HepG2 (cell line): ENCODE results near the gene GRK5. TPM values are rescaled to one million over a fixed set of nuclear protein-coding genes. Genes with fewer than 3 reads are reported as not detected.

Experiments used
- BHLHE40 ChIP-seq: IDR thresholded peaks from 2 replicates; pipeline ENCODE4 v1.6.1; 2011; ENCODE audit warnings: low read length, improper control_type of control experiment
- DPF2 ChIP-seq: sonication (generic); formaldehyde crosslinking; IDR thresholded peaks from 2 replicates; pipeline ENCODE4 v1.4.0; 2020; ENCODE audit warnings: mild to moderate bottlenecking, low read depth, missing genetic modification reagents, borderline replicate concordance
- ELF3 ChIP-seq: IDR thresholded peaks from 2 replicates; pipeline ENCODE4 v1.6.1; 2016; ENCODE audit warnings: missing genetic modification reagents, missing compliant biosample characterization
- GTF2F1 ChIP-seq: fragments of 150-350 bp; IDR thresholded peaks from 2 replicates; pipeline ENCODE4 v1.6.1; 2014; ENCODE audit warnings: low read length
- HOXD1 ChIP-seq: sonication (generic); formaldehyde crosslinking; IDR thresholded peaks from 2 replicates; pipeline ENCODE4 v1.5.0; 2020; ENCODE audit warnings: missing genetic modification reagents
- MTA1 ChIP-seq: sonication (generic); formaldehyde crosslinking; IDR thresholded peaks from 2 replicates; pipeline ENCODE4 v1.4.0; 2020; ENCODE audit warnings: missing genetic modification reagents, mild to moderate bottlenecking, borderline replicate concordance
- NR2F6 ChIP-seq, 2 experiments: IDR thresholded peaks; 2 replicates each; pipeline ENCODE4 v1.6.1; 2016; ENCODE audit warnings: antibody characterized with exemption in 1 of 2, mild to moderate bottlenecking in 1 of 2
- PHF8 ChIP-seq: sonication (generic); formaldehyde crosslinking; IDR thresholded peaks from 2 replicates; pipeline ENCODE4 v1.5.0; 2020; ENCODE audit warnings: missing genetic modification reagents
- SAP130 ChIP-seq: IDR thresholded peaks from 2 replicates; pipeline ENCODE4 v1.6.1; 2016; ENCODE audit warnings: low read depth
- SETDB1 ChIP-seq: sonication (generic); formaldehyde crosslinking; IDR thresholded peaks from 2 replicates; pipeline ENCODE4 v1.5.1; 2020; ENCODE audit warnings: missing genetic modification reagents, mild to moderate bottlenecking, borderline replicate concordance
- SMC3 ChIP-seq: IDR thresholded peaks from 2 replicates; pipeline ENCODE4 v1.6.1; 2011; ENCODE audit warnings: low read length, improper control_type of control experiment
- TBX2 ChIP-seq: sonication (generic); formaldehyde crosslinking; IDR thresholded peaks from 2 replicates; pipeline ENCODE4 v1.5.0; 2020; ENCODE audit warnings: missing genetic modification reagents, mild to moderate bottlenecking, borderline replicate concordance
- YEATS4 ChIP-seq: sonication (generic); formaldehyde crosslinking; IDR thresholded peaks from 2 replicates; pipeline ENCODE4 v1.4.0; 2020; ENCODE audit warnings: missing genetic modification reagents, borderline replicate concordance
- ZBTB7A ChIP-seq: sonication (generic); formaldehyde crosslinking; IDR thresholded peaks from 2 replicates; pipeline ENCODE4 v1.8.0; 2022; ENCODE audit warnings: mild to moderate bottlenecking, missing genetic modification reagents
- ZNF207 ChIP-seq: fragments of 450-650 bp; IDR thresholded peaks from 2 replicates; pipeline ENCODE4 v1.6.1; 2016; ENCODE audit warnings: antibody characterized with exemption, borderline replicate concordance
- ZNF441 ChIP-seq: sonication (generic); formaldehyde crosslinking; IDR thresholded peaks from 2 replicates; pipeline ENCODE4 v1.7.0; 2021; ENCODE audit warnings: missing genetic modification reagents, borderline replicate concordance
- polyA plus RNA-seq, 8 experiments: library from polyadenylated mRNA; depleted of rRNA in 3 of 8; stranded (reverse) in 7 of 8; unstranded in 1 of 8; fragments of >200 nt; fragmentation: Illumina TruSeq in 4 of 8; extraction: Trizol in 4 of 8; gene quantifications; 2 replicates each; pipeline versions ENCODE4 v1.2.1 to v1.2.3, GENCODE V29; 2011 to 2016; ENCODE audit warnings: low read depth in 4 of 8, missing spikeins in 1 of 8, mixed read lengths in 1 of 8; ENCODE audit not compliant: insufficient read depth in 1 of 8
- total RNA-seq, 5 experiments: library from RNA; depleted of rRNA; stranded (reverse); fragments of >200 nt; fragmentation: Illumina TruSeq; extraction: Trizol; gene quantifications; 2 replicates each; pipeline ENCODE4 v1.2.3, GENCODE V29; 2016; ENCODE audit warnings: low read depth in 1 of 5
- TF ChIP-seq, protein P1 (sequence below): sonication (generic); formaldehyde crosslinking; conservative IDR thresholded peaks from 2 replicates; pipeline ENCODE4 v1.4.0; 2020; ENCODE audit warnings: mild to moderate bottlenecking, missing genetic modification reagents, moderate library complexity
- TF ChIP-seq, protein P2 (sequence below): sonication (generic); IDR thresholded peaks from 2 replicates; pipeline ENCODE4 v1.6.1; 2016; ENCODE audit warnings: low read depth, borderline replicate concordance
- TF ChIP-seq, protein P3 (sequence below): sonication (generic); formaldehyde crosslinking; IDR thresholded peaks from 2 replicates; pipeline ENCODE4 v1.8.0; 2022; ENCODE audit warnings: low read depth, missing genetic modification reagents
- TF ChIP-seq, protein P4 (sequence below): sonication (generic); formaldehyde crosslinking; IDR thresholded peaks from 2 replicates; pipeline ENCODE4 v1.8.0; 2023; ENCODE audit warnings: mild to moderate bottlenecking, missing genetic modification reagents
- TF ChIP-seq, protein P5 (sequence below): sonication (generic); formaldehyde crosslinking; IDR thresholded peaks from 2 replicates; pipeline ENCODE4 v1.4.0; 2020; ENCODE audit warnings: mild to moderate bottlenecking, missing genetic modification reagents
- TF ChIP-seq, protein P6 (sequence below): sonication (generic); formaldehyde crosslinking; IDR thresholded peaks from 2 replicates; pipeline ENCODE4 v1.4.0; 2020; ENCODE audit warnings: mild to moderate bottlenecking, missing genetic modification reagents

The GRK5 gene
- total and polyA plus RNA-seq, 2 of the 13 experiments (the other 11 are each of a cell fraction or from before 2014, with no cell fraction given), result 10.4 to 12.6 TPM

DNA sequence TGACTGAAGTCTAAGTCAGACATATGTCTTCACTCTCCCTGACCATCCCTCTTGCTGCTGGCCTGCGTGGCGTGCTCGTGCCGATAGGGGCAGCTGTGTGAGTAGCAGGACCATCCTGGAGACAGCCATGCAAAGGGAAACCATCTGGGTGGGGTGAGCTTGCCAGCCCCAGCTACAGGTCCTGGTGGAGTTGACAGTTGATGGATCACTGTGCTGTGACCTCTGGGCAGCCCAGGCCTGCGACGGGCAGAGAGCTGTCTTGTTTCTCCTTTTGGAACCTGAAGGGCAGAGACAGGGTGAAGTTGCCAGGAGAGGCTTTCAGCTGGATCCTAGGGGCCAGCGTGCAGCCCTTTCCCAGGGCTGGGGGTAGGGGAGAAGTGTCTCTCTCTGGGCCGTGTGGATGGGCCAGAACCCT, 44.7 kb downstream of the GRK5 start (continued):
- TF ChIP-seq ELF3 (no peak), MTA1 (peak; percentile 46; the same call in 1 of the 2 replicates), BHLHE40 (0 out of 2 replicates have a peak, but pooled peaks have one; percentile 33), SMC3 (peak; percentile 38; the same call in 1 of the 2 replicates), TBX2 (CRISPR knock-in tag) (no peak), ZNF441 (CRISPR knock-in tag) (0 out of 2 replicates have a peak, but pooled peaks have one; percentile 30), HOXD1 (CRISPR knock-in tag) (peak; percentile 99), SAP130 (CRISPR knock-in tag) (0 out of 2 replicates have a peak, but pooled peaks have one; percentile 29), DPF2 (CRISPR knock-in tag) (no peak), PHF8 (peak; percentile 46; the same call in 1 of the 2 replicates), ZBTB7A (CRISPR knock-in tag) (no peak), NR2F6 (IDR thresholded peaks at IDR 0.05) (peak; percentile 59; the same call in 1 of the 2 replicates), NR2F6 (CRISPR knock-in tag; IDR thresholded peaks at IDR 0.05) (peak; percentile 79), GTF2F1 (no peak), YEATS4 (CRISPR knock-in tag) (0 out of 2 replicates have a peak, but pooled peaks have one; percentile 42), SETDB1 (CRISPR knock-in tag) (no peak), ZNF207 (no peak)
- TF ChIP-seq, protein P1, sequence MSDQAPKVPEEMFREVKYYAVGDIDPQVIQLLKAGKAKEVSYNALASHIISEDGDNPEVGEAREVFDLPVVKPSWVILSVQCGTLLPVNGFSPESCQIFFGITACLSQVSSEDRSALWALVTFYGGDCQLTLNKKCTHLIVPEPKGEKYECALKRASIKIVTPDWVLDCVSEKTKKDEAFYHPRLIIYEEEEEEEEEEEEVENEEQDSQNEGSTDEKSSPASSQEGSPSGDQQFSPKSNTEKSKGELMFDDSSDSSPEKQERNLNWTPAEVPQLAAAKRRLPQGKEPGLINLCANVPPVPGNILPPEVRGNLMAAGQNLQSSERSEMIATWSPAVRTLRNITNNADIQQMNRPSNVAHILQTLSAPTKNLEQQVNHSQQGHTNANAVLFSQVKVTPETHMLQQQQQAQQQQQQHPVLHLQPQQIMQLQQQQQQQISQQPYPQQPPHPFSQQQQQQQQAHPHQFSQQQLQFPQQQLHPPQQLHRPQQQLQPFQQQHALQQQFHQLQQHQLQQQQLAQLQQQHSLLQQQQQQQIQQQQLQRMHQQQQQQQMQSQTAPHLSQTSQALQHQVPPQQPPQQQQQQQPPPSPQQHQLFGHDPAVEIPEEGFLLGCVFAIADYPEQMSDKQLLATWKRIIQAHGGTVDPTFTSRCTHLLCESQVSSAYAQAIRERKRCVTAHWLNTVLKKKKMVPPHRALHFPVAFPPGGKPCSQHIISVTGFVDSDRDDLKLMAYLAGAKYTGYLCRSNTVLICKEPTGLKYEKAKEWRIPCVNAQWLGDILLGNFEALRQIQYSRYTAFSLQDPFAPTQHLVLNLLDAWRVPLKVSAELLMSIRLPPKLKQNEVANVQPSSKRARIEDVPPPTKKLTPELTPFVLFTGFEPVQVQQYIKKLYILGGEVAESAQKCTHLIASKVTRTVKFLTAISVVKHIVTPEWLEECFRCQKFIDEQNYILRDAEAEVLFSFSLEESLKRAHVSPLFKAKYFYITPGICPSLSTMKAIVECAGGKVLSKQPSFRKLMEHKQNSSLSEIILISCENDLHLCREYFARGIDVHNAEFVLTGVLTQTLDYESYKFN (CRISPR knock-in tag), result 0 out of 2 replicates have a peak, but pooled peaks have one; percentile 7
- TF ChIP-seq, protein P2, sequence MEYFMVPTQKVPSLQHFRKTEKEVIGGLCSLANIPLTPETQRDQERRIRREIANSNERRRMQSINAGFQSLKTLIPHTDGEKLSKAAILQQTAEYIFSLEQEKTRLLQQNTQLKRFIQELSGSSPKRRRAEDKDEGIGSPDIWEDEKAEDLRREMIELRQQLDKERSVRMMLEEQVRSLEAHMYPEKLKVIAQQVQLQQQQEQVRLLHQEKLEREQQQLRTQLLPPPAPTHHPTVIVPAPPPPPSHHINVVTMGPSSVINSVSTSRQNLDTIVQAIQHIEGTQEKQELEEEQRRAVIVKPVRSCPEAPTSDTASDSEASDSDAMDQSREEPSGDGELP, result peak; percentile 42; the same call in 1 of the 2 replicates
- TF ChIP-seq, protein P3, sequence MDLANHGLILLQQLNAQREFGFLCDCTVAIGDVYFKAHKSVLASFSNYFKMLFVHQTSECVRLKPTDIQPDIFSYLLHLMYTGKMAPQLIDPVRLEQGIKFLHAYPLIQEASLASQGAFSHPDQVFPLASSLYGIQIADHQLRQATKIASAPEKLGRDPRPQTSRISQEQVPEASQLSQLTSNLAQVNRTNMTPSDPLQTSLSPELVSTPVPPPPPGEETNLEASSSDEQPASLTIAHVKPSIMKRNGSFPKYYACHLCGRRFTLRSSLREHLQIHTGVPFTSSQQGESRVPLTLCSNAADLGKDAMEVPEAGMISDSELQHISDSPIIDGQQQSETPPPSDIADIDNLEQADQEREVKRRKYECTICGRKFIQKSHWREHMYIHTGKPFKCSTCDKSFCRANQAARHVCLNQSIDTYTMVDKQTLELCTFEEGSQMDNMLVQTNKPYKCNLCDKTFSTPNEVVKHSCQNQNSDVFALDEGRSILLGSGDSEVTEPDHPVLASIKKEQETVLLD (CRISPR knock-in tag), result no peak
- TF ChIP-seq, protein P4, sequence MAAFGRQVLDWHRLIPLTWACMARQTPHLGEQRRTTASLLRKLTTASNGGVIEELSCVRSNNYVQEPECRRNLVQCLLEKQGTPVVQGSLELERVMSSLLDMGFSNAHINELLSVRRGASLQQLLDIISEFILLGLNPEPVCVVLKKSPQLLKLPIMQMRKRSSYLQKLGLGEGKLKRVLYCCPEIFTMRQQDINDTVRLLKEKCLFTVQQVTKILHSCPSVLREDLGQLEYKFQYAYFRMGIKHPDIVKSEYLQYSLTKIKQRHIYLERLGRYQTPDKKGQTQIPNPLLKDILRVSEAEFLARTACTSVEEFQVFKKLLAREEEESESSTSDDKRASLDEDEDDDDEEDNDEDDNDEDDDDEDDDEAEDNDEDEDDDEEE (CRISPR knock-in tag), result no peak
- TF ChIP-seq, protein P5, sequence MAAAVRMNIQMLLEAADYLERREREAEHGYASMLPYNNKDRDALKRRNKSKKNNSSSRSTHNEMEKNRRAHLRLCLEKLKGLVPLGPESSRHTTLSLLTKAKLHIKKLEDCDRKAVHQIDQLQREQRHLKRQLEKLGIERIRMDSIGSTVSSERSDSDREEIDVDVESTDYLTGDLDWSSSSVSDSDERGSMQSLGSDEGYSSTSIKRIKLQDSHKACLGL, result 0 out of 2 replicates have a peak, but pooled peaks have one; percentile 36
- TF ChIP-seq, protein P6, sequence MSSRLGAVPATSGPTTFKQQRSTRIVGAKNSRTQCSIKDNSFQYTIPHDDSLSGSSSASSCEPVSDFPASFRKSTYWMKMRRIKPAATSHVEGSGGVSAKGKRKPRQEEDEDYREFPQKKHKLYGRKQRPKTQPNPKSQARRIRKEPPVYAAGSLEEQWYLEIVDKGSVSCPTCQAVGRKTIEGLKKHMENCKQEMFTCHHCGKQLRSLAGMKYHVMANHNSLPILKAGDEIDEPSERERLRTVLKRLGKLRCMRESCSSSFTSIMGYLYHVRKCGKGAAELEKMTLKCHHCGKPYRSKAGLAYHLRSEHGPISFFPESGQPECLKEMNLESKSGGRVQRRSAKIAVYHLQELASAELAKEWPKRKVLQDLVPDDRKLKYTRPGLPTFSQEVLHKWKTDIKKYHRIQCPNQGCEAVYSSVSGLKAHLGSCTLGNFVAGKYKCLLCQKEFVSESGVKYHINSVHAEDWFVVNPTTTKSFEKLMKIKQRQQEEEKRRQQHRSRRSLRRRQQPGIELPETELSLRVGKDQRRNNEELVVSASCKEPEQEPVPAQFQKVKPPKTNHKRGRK (CRISPR knock-in tag), result no peak
